ENCODE measurements around the gene DEPDC4.

DEPDC4 gene

DNA sequence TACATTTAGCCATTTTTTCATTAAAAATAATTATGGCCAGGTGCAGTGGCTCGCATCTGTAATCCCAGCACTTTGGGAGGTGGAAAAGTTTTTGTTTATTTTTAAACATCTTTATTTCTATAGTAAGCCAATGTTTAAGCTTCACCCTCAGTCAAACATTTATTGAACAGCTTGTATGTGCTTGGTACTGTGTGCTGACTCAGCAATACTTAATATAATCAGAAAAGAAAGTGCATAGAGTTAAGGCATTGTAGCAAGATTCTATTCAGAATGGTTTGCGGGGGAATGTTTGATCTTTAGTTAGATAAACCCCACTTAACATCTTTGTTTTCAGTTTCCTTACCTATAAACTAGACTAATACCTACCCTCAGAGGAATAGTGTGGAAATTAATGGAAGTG, 55.2 kb downstream of the DEPDC4 start:
- DNase-seq = no peak

DNA sequence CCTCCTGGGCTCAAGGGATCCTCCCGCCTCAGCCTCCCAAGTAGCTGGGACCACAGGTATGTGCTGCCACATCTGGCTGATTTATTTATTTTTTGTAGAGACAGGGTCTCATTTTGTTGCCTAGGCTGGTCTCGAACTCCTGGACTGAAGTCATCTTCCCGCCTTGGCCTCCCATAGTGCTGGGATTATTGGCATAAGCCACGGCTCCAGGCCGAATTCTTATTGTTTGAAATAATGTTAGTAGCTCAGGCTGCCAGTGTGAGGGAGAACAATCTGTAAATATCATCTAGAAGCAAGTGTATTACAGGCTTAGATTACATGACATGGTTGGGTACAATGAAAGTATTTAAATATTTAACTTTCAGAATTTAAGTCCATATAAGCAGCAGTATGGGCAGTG, 58.0 kb downstream of the DEPDC4 start:
- DNase-seq = no peak

DNA sequence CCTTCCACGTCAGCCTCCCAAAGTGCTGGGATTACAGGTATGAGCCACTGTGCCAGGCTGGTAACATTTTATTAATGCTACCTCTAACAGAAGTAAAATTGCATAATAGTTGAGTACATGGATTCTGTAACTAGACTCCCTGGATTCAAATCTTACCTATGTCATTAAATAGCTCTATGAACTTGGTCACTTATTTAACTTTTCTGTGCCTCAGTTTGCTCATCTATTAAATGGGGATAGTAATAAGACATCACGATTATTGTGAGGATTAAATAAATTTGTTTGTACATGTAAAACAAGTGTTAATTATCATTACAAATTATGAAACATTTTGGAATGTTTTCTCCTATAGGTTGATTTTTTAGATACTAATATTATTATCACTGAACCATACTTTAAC, 59.6 kb downstream of the DEPDC4 start:
- DNase-seq = no peak

DNA sequence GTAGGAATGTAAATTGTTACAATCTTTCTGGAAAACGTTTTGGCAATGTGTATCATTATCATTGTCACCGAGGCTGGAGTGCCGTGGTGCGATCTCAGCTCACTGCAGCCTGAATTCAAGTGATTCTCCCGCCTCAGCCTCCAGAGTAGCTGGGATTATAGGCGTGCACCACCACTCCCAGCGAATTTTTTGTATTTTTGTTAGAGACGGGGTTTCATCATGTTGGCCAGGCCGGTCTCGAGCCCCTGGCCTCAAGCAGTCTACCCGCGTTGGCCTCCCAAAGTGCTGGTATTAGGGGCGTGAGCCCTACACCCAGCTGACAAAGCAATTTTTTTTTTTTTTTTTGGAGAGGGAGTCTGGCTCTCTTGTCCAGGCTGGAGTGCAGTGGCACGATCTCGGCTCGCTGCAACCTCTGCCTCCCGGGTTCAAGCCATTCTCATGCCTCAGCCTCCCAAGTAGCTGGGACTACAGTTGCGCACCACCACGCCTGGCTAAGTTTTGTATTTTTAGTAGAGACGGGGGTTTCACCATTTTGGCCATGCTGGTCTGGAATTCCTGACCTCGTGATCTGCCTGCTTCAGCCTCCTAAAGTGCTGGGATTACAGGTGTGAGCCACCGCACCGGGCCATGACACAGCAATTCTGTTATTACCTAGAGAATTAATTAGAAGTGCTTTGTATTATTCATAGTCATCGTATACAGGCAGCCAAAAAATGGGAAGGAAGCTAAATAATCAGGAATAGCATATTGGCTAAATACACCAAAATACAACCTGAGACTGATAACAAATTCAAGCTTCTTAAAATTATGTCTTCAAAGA, 65.1 kb downstream of the DEPDC4 start:
- DNase-seq = no peak

DNA sequence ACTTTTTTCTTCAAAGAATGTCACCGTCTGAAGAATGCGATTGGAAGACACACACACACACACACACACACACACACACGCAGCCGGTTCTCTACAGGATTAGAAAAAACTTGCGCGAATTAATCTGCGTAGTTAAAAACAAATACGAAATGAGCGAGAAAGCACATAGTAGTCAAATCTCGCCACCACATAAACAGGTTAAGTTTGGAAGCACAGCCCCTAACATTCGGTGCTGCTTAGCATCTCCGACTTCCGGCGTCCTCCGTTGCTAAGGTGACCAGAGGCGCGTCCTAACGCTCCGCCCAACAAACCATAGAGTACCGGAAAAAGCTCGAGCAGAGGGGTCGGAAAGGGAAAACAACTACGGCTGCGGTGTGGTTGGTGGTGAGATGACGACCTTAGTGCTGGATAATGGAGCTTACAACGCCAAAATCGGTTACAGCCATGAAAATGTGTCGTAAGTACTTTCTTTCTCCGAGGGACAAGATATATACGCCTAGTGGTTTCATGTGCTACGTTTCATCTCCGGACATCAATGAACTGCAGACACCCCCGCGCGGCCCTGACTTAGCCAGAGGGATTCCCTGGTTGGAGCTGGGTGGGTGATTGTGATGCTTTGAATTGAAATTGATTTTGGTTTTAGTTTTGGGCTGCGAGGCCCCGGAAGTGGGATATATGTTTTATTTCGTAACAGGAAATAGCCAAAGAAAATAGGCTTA, 66.3 kb downstream of the DEPDC4 start, which contains the start of gene ACTR6:
Gene ACTR6, plus strand, starts transcription at position 353 of the 719 bp plus-strand sequence. Its CDS starts 37 bp downstream, at position 390.
- peak; percentile 61 for DNase-seq

DNA sequence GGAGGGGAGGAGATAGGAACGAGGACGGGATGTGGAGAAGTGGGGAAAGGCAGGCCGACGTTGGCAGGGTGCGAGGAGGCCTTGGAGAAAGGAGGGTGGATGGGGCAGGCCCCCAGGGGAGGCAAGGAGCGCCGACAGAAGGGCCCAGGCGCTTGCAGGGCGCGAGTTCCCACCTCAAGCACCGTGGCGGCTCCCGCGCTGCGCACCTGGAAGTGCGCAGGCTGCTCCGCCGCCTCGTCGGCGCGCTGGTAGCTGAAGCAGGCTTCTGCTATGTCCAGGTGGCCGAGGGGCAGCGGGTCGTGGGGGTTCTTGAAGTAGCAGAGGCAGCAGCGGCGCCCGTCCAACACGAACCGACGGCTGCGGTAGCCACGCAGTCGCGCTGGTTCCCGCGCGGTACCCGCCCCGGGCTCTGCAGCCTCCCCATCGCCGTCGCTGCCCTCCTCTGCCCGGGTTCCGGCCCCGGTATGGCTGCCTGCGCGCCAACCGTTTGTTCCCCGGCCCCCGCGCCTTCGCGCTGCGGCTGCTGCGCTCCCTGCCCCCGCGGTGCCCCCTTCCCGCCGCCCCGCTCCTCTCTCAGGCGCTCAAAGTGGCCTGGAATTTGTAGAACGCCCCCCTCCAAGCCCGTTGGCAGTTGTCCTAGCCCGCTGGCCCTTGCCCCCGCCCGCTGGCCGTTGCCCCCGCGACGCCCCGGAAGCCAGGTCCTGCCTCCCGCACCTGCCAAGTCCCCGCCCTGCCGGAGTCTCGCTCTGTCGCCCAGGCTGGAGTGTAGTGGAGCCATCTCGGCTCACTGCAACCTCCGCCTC, 67.3 kb downstream of the DEPDC4 start:
- DNase-seq = no peak

DNA sequence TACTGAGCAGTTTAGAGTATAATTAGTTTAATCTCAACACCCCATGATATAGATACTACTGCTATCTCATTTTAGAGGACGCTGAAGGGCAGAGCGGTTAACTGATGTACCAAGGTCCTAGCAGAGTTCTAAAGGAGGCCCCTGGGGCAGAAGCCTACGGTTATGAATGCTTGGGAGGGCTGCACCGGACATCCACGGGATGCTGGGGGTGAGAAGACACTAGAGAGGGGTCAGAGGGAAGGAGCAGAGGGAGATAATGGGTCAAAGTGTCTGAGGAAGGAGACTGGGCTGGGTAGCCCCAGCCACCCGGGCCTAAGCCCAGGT, 67.9 kb downstream of the DEPDC4 start:
- no peak for DNase-seq

DNA sequence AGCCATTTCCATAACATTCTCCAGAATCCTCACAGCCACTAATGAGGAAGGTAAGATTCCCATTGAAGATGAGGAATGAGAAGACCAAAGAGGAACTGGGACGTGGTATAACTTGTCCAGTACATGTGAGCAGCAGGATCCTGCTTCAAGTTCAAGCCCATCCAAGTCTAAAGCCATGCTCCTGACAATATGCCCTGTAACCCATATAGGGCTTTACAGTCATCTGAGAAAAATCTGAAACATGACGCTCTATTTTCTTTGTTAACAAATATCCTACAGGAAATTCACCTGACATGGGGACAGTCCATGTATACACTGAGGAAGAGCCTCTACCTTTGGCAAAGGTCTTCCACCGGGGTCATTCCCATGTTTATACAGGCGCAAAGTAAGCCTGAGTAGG, 69.4 kb downstream of the DEPDC4 start:
- no peak for DNase-seq

DNA sequence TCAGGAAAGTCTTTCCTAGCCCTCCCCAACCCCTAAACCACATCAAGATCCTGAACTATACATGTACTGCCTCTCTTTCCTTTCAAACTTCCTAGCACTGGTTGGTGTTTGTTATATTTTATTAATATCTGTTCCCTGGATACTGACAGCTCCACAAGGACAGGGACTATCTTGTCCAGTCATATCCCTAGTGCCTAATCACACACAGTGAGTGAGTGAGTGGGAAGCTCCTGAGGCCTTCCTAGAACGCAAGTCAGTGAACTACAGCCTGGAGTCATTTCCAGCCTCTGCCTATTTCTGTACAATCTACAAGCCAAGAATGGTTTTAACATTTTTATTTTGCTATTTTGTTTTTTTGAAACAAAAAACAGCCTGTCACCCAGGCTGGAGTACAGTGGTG, 73.8 kb downstream of the DEPDC4 start:
- DNase-seq = no peak
